ENCODE data around the gene DPEP3.
A peak's percentile ranks its signal among the peaks of the same experiment; 100 is the strongest.
"Not testable (repeated sequence)": the region's sequence is repeated elsewhere in the genome, so short reads cannot be mapped to it uniquely, and the experiment has no call there.

Gene DPEP3

GRCh38 chr16:67979955-67980678 lies at the start of gene DPEP3:
DPEP3 (minus strand) TSS chr16:67980499; CDS start chr16:67980380, 119 bp downstream.
- no peak for DNase-seq

GRCh38 chr16:68028996-68029395 lies 48.7 kb upstream of the DPEP3 start:
- no peak for DNase-seq

- DNase-seq = peak; percentile 58
These were observed 42.6 kb upstream of the DPEP3 start, which contains the start of the genes DDX28 and DUS2 for GRCh38 chr16:68022728-68023537. DDX28 (minus strand) TSS chr16:68023232; CDS start chr16:68023202, 30 bp downstream. DUS2 (plus strand) TSS chr16:68023284; CDS start chr16:68038024, 14,740 bp downstream.

- DNase-seq = no peak
These were observed 42.0 kb upstream of the DPEP3 start for GRCh38 chr16:68022278-68022727.

- no peak for DNase-seq
These were observed 41.2 kb upstream of the DPEP3 start for GRCh38 chr16:68021490-68021889.

GRCh38 chr16:68019167-68019680 lies 38.9 kb upstream of the DPEP3 start:
- DNase-seq = no peak

- DNase-seq = no peak
These were observed 35.4 kb upstream of the DPEP3 start, which contains the start of gene DPEP2NB for GRCh38 chr16:68015681-68016080. DPEP2NB (minus strand) TSS chr16:68015911; CDS start chr16:68015770, 141 bp downstream.

GRCh38 chr16:68013440-68013839 lies 33.1 kb upstream of the DPEP3 start:
- DNase-seq = no peak

- not testable (repeated sequence) for DNase-seq
These were observed 29.6 kb upstream of the DPEP3 start for GRCh38 chr16:68009872-68010271.

GRCh38 chr16:68009157-68009735 lies 28.9 kb upstream of the DPEP3 start:
- no peak for DNase-seq

GRCh38 chr16:68005786-68006286 lies 25.5 kb upstream of the DPEP3 start:
- DNase-seq = no peak

GRCh38 chr16:68005211-68005610 lies 24.9 kb upstream of the DPEP3 start:
- DNase-seq = no peak

- DNase-seq = no peak
These were observed 22.7 kb upstream of the DPEP3 start for GRCh38 chr16:68003031-68003430.

- no peak for DNase-seq
These were observed 20.2 kb upstream of the DPEP3 start for GRCh38 chr16:68000450-68000849.

- no peak for DNase-seq
These were observed 19.7 kb upstream of the DPEP3 start for GRCh38 chr16:67999985-68000384.

- DNase-seq = not testable (repeated sequence)
These were observed 18.7 kb upstream of the DPEP3 start, which contains the start of gene DPEP2 for GRCh38 chr16:67998779-67999688. DPEP2 (minus strand) TSS chr16:67999484; CDS start chr16:67993212, 6,272 bp downstream.

- DNase-seq = not testable (repeated sequence)
These were observed 18.0 kb upstream of the DPEP3 start for GRCh38 chr16:67998231-67998778.

GRCh38 chr16:67996666-67997065 lies 16.4 kb upstream of the DPEP3 start:
- no peak for DNase-seq

GRCh38 chr16:67995423-67995822 lies 15.1 kb upstream of the DPEP3 start:
- DNase-seq = no peak

GRCh38 chr16:67994040-67994408 lies 13.7 kb upstream of the DPEP3 start:
- DNase-seq = not testable (repeated sequence)

Data from NCI-H774 (cell line).